HG02943 (cell line): ENCODE results near the gene DOK1.
"Not testable (repeated sequence)": the region's sequence is repeated elsewhere in the genome, so short reads cannot be mapped to it uniquely, and the experiment has no call there.

Experiments
- ATAC-seq: cut with Tn5 transposase; IDR thresholded peaks from one replicate; pipeline ENCODE4 v1.9.1; 2021; ENCODE audit warnings: mild to moderate bottlenecking, low read depth, moderate library complexity; ENCODE audit not compliant: unreplicated experiment

DOK1 gene

GRCh38 chr2:74544634-74545033 is 9.9 kb upstream of the DOK1 start:
- ATAC-seq = no peak

GRCh38 chr2:74546004-74546403 is 8.5 kb upstream of the DOK1 start:
- ATAC-seq = no peak

GRCh38 chr2:74548285-74548899 is 6.1 kb upstream of the DOK1 start:
- ATAC-seq = no peak

GRCh38 chr2:74548900-74549826 is 5.4 kb upstream of the DOK1 start:
- no peak for ATAC-seq

- ATAC-seq = no peak
Measured at GRCh38 chr2:74550231-74550630, 4.3 kb upstream of the DOK1 start.

- ATAC-seq = no peak
Measured at GRCh38 chr2:74551530-74551929, 3.0 kb upstream of the DOK1 start.

- no peak for ATAC-seq
Measured at GRCh38 chr2:74551942-74552913, 2.3 kb upstream of the DOK1 start.

- ATAC-seq = no peak
Measured at GRCh38 chr2:74552914-74553811, 1.4 kb upstream of the DOK1 start.

GRCh38 chr2:74554820-74555531 is 456 bp downstream of the DOK1 start:
- peak; percentile 62 for ATAC-seq

- no peak for ATAC-seq
Measured at GRCh38 chr2:74555610-74556103, 1.1 kb downstream of the DOK1 start.

GRCh38 chr2:74556159-74556558 is 1.6 kb downstream of the DOK1 start:
- ATAC-seq = no peak

GRCh38 chr2:74556831-74557370 is 2.4 kb downstream of the DOK1 start:
- ATAC-seq = no peak

- no peak for ATAC-seq
Measured at GRCh38 chr2:74558284-74559230, 4.0 kb downstream of the DOK1 start.

- ATAC-seq = no peak
Measured at GRCh38 chr2:74559912-74560311, 5.4 kb downstream of the DOK1 start.

- ATAC-seq = no peak
Measured at GRCh38 chr2:74560591-74560990, 6.1 kb downstream of the DOK1 start.

GRCh38 chr2:74561022-74561421 is 6.5 kb downstream of the DOK1 start:
- ATAC-seq = not testable (repeated sequence)

GRCh38 chr2:74562126-74562775 is 7.7 kb downstream of the DOK1 start:
- no peak for ATAC-seq
